Activated CD4-positive, alpha-beta T cell treated with anti-CD3 and anti-CD28 coated beads, Interleukin-2, amount 50 U/mL, for 48 hours (primary cell): Measurements from ENCODE around the gene OSTN.
"Not testable (repeated sequence)": the region's sequence is repeated elsewhere in the genome, so short reads cannot be mapped to it uniquely, and the experiment has no call there.

Source experiments
- DNase-seq, 2 experiments: peaks; one replicate each; pipeline ENCODE4 v3.0.0-alpha.2; 2020

The OSTN gene

DNA sequence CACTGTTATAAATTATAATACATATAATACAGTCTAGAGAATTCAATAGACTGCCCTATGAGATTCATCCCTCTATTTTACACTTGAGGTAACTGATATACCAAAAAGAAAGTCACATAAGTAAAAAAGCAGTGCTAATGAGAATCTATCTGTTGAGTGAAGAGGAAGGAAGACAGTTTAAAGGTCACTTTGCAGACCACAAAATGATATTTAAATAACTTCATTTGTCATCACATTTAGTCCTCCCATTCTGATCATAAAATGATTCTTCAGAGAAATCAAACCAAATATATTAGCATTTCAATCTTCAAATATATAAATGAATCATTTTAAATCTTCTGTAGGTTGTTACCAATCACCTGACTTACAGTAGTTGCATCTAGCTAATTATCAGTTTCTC is 69.7 kb downstream of the OSTN start:
- DNase-seq: no peak

DNA sequence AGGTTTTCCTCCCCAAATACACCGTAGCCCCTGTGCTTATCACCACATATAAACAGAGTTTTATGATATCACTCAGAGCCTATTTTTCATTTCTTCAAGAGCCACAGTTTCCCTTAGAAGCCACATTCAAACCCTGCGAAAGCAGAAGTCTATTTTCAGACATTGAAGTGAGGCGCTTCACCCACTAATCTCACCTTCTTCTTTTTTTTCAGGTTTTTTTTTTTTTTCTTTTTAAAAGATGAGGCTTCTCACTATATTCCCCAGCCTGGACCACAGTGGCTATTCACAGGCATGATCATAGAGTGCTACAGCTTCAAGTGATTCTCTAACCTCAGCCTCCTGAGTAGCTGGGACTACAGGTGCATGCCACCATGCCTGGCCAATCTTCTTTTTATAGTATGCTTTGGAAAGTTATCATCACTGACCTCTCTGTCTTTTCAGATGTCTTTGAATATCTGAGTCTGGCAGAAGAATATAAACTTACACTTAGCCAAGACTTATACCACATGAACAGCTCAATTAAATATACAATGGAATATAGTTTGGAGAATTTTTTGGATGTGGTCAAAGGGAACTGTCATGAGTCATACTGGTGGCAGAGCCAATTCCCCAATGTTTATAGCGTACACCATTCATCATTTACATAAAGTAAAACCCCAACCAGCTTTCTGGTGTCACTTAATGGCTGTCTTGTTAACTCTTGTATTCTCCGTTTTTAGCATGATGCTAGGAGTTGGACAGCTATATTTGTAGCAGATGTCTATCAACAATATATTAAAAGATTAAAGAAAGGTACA is 70.4 kb downstream of the OSTN start:
- no peak for DNase-seq

DNA sequence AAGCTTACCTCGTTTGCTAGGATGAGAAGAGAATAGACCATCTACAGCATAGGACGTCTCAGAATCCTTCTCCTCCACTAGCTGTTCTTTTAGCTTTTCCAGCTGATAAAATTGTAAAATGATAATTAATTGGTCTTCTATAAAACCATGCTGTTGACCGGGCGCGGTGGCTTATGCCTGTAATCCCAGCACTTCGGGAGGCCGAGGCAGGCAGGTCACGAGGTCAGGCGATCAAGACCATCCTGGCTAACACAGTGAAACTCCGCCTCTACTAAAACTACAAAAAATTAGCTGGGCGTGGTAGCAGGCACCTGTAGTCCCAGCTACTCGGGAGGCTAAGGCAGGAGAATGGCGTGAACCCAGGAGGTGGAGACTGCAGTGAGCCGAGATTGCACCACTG is 76.2 kb downstream of the OSTN start:
- DNase-seq: not testable (repeated sequence)

DNA sequence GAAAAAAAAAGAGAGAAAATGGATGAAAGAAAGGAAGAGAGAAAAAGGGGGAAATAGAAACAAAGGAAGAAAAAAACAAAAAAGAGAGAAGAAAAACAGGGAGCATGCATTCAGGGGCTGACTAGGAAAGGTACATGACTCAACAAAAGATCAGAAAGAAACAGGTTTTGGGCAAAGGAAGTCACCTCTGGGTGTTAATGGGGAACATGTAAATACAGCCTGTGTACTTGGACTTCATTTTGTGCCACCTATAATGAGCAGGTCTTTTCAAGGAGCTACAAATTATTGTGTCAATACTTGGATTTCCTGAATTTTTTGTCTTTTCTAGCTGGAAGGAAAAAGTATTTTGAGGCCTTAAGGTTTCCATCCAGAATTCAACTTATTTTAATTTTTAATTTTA is 76.7 kb downstream of the OSTN start:
- DNase-seq: no peak

DNA sequence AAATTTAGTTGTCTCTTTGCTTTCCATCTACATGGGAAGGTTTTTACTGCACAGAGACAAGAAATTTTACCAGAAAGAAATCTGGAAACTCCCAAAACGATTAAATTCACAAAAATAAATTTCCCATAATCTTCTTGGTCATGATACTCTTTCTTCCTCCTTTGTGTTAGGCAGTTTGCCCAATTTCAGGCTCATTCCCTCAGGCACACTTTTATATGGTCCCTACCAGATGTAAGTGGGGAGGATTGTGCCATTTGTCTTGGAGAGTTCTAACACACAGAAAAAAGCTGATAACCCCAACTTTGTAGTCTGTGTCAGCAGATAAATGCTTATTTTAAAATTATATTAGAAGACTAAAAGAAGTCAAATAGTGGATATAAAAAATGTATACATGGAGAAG is 81.1 kb downstream of the OSTN start:
- DNase-seq: no peak

DNA sequence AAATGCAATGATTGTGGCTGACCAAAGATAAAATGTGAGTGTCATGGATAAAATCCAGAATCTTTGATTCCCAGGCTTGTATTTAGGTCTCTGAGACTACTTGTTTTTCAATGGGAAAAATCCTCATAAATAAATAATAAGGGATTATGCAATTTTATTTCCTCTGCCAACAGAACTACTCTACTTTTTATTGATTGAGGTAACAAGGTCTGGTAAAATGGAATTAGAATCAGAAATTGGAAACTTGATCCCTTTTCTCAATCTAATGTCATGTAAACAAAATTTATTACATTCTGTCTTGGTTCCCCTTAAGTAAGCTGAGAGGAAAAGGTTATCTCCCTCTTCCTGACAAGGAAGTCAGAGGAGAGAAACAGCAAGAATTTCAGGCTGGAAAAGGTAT is 81.8 kb downstream of the OSTN start:
- no peak for DNase-seq

DNA sequence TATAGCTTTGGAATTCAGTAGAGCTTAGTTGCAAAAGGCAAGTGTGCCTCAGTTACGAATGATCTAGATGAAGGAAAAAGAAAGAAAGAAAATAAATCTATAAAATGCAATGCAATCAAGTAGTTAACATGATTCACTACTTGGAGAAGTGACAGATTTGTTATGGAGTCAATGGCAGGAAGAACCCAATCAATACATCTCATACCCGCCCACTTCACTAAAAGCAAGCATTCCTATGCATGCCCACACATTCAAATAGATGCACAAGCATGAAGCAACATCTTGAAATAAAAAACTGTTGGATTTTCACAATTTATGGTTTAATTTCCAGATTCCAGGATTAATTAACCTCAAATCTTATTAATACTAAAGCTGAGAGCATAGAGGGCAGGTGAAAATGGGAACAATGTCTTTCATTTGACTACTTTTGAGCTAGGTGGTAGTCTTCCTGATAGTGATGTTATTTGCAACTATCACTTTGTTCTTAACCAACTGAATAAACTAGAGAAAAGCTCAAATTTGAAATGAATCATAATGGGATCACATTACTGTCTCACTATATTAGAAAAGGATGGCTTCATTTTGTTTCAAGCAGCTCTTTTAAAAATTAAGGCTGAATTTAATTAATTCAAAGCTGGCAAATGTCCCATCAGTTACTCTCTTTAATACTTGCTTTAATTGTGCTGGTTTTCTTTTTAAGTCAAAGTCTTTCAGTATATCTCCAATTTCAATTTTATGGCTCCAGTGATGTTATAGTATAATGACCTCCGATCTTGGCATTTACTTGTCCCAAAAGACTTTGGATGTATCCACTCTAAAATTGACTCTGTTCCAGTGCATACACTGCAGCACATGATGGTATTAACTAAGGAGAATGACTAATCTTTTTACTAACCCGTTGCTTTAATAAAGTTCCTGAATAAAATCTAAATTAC is 83.5 kb downstream of the OSTN start:
- DNase-seq: no peak

- DNase-seq: no peak
These were observed 84.4 kb downstream of the OSTN start for GRCh38 chr3:191283400-191283799.

DNA sequence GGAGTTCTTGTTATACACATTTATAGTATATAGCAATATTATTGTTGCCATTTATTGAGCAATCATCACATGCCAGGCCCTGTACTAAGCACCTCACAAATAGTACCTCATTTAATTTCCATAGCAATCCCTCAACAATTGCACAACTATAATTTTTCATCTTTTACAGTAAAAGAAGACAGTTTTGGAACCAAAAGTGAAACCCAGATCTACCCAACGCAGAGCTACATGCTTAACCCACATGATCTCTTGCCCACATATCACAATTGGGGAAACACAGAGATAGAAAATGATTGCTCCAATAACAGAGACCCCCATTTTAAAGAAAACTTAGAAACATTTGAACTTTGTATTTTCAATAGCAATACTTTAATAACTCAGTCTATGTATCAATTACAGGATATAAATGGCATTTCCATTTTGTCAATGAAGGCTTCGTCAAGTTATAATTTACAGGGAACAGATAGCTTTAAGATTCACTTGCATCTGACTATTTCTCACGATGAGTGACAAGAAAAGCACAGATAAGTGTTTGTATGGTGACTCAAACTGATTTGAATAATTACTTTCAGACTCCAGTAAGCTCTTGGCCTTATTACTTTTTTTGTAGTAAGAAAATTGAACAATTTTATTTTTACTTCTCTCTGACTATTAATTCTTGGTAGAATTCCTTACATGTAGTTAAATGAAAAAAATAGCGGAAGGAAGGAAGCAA is 91.4 kb downstream of the OSTN start:
- no peak for DNase-seq

DNA sequence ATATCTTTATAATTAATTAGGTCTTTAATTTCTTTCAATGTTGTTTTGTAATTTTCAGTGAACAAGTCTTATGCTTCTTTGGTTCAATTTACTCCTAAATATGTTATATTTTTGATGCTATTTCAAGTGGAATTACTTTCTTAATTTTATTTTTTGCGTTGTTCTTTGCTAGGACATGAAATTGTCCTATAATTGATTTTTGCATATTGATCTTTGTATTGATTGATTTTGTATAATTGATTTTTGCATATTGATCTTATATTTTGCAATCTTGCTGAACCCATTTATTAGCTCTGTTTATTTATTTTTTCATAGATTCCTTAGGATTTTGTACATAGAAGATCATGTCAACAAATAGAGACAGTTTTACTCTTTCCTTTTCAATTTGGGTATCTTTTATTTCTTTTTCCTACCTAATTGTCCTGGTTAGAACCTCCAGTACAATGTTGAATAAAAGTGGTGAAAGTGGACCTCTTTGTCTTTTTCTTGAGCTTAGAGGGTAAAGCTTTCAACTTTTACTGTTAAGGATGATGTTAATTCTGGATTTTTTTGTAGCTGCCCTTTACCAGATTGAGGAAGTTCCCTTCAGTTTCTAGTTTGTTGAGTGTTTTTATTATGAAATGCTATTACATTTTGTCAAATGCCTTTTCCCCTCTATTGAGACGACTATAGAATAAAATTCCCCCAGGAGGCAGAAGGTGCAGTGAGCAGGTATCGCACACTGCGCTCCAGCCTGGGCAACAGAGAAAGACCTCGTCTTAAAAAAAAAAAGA is 93.4 kb downstream of the OSTN start:
- DNase-seq: no peak

DNA sequence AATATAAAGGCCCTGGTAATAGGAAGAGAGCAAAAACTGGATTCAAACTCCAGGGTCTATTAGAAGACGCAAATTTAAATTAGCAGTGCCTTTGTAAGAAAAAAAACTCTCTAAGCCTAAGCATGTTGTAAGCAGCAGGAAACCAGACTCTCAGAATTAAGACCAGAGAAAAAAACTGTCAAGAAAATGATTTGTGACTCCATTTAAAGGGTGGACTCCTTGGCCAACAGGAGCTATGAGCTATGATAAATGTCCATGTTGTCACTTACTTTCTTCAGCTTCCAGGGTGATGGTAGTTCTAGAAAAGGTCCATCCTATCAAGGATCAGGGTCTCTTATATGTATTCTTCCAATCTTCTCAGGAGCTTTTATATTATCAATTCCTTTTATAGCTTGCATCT is 95.2 kb downstream of the OSTN start:
- DNase-seq: no peak

GRCh38 chr3:191296041-191296541 is 97.0 kb downstream of the OSTN start:
- DNase-seq: no peak

DNA sequence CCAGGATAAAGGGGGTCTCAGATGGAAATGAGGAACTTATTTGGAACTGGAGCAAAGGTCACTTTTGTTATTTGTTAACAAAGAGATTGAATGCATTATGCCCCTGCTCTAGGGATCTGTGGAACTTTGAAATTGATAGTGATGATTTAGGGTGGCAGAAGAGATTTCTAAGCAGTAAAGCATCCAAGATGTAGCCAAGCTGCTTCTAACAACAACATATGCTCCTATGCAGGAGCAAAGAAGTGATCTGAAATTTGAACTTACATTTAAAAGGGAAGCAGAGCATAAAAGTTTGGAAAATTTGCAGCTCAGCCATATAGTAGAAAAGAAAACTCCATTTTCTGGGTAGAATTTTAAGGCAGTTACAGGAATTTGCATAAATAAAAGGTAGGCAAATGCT is 99.8 kb downstream of the OSTN start:
- DNase-seq: no peak

DNA sequence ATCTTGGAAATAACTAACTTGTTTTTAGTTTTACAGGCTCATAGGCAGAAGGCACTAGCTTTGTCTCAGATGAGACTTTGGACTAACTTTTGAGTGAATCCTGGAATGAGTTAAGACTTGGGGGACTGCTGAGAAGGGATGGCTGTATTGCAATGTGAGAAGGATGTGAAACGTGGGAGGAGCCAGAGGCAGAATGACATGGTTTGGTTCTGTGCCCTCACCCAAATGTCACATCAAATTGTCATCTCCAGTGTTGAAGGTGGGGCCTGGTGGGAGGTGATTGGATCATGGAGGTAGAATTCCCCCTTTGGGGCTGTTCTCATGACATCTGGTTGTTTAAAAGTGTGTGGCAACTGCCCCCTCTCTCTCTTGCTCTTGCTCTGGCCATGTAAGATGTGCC is 101.4 kb downstream of the OSTN start:
- no peak for DNase-seq

DNA sequence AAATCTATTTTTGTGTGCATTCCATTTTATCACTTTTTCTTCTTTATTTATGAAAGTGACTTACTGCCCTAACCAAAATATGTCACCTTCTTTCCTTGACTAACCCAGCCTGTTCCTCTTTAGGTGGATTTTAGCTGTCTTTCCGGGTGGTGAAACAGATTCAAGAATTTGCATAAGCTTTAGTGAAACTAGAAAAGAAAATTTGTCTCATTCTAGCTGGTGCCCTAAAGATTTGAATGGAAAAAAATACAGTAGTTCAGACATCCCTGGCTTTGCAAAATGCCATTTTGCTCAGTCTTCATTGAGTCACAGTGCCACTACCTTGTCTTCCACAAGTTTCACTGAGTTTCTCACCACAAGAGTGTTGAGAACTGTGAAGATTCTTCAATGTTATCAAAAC is 102.0 kb downstream of the OSTN start:
- no peak for DNase-seq

GRCh38 chr3:191301782-191302411 is 102.9 kb downstream of the OSTN start:
- DNase-seq: no peak

- no peak for DNase-seq
These were observed 103.4 kb downstream of the OSTN start for GRCh38 chr3:191302451-191302850.

DNA sequence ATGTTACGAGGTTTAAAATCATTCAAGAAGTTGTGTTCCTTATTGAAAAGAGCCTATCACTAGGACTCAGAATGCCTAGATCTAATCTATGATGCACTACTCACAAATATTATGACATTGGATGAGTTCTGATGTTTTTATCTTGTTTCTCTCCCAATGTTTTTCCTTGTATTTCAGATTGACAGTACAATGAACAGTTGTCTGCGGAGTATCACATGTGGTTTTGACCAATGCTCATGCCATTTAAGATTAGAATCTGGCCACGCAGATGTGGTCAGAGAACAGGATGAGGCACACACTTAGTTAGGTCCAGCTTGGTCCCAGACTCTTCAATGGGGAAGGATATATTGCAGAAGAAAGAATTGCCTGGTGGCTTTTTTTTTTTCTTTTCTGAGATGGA is 104.6 kb downstream of the OSTN start:
- DNase-seq: no peak

GRCh38 chr3:191306428-191306827 is 107.4 kb downstream of the OSTN start:
- no peak for DNase-seq

GRCh38 chr3:191307341-191307740 is 108.3 kb downstream of the OSTN start:
- DNase-seq: no peak

- DNase-seq: no peak
These were observed 114.3 kb downstream of the OSTN start for GRCh38 chr3:191313296-191313695.
